ENCODE results near the gene TBC1D5. TPM values are rescaled to one million over a fixed set of nuclear protein-coding genes. Genes with fewer than 3 reads are reported as not detected.

The TBC1D5 gene
- total RNA-seq, 4 donors from 2014 or later: 21.3 to 86.4 (median 48.1) TPM

DNA sequence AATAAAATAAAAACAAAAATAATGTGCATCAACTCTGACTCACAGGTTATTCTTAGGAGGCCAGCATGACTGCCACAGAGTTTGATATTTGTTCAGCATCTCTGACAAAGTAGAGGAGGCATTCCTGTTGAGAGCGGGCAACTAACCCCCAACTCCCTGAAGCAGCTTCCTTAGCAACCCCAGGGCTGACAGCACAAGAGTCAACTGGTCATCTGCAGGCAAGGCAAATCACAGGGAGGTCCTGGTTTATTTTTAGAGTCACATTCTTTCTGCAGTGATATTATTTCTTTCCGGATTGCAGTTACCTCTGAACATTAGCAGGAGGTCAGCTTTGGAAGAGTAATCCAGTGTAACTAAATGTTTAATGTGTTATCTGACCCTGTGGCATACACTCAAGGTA is 584.7 kb downstream of the TBC1D5 start:
- peaks cover 0 to 8% of the 10 kb centered on the region in 2 donors for H3K9me3 ChIP-seq
- H3K27ac ChIP-seq: no peak overlapping the region
- no peak for DNase-seq
- no peaks in the 10 kb centered on the region for H3K27me3 ChIP-seq
- WGBS, 2 donors (ENCODE audit: low coverage in 1 of 2): 75 to 80% methylated on average over 1 to 2 of the region's 2 CpGs
- no peak overlapping the region for H3K4me3 ChIP-seq
- intact Hi-C loops (cut with DNase I; ENCODE audit: low total_unique reads): no loop called here
- H3K4me1 ChIP-seq: no peaks in the 10 kb centered on the region
- in situ Hi-C loops (cut with MboI; ENCODE audit: low pct_ligation_motif_present in 1 of 4, low pct_unique_long_range_greater_than_20kb in 1 of 4, low sequenced_read_pairs in 3 of 4): no loop called here
- TF ChIP-seq POLR2AphosphoS5 (IDR thresholded peaks at IDR 0.05): no peak
- TF ChIP-seq EP300 (IDR thresholded peaks at IDR 0.05; ENCODE audit: low read depth): no peak
- TF ChIP-seq POLR2A (IDR thresholded peaks at IDR 0.05): no peak
- TF ChIP-seq, protein P1, sequence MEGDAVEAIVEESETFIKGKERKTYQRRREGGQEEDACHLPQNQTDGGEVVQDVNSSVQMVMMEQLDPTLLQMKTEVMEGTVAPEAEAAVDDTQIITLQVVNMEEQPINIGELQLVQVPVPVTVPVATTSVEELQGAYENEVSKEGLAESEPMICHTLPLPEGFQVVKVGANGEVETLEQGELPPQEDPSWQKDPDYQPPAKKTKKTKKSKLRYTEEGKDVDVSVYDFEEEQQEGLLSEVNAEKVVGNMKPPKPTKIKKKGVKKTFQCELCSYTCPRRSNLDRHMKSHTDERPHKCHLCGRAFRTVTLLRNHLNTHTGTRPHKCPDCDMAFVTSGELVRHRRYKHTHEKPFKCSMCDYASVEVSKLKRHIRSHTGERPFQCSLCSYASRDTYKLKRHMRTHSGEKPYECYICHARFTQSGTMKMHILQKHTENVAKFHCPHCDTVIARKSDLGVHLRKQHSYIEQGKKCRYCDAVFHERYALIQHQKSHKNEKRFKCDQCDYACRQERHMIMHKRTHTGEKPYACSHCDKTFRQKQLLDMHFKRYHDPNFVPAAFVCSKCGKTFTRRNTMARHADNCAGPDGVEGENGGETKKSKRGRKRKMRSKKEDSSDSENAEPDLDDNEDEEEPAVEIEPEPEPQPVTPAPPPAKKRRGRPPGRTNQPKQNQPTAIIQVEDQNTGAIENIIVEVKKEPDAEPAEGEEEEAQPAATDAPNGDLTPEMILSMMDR (IDR thresholded peaks at IDR 0.05): no peak
- H3K36me3 ChIP-seq: peaks cover 0 to 16% (median 0%) of the 10 kb centered on the region in 4 donors

DNA sequence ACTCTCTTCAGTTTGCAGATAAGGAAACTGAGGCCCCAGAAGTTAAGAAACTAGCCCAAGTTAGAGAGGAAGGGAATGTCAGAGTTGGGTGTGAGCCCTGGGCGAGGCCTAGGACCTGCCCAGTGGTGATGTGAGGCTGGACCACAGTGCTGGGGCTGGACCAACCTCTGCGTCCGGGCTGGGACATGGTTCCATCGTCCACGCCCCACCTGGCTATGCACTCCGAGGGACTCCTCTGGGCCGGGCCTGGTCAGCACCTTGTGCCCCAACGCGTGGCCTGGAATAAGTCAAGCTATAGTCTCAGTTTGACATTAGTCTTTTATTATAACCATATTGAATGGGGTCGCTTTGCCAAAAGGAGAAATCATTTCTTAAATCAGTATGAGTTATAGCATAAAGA is 585.6 kb downstream of the TBC1D5 start:
- TF ChIP-seq, protein P1 (IDR thresholded peaks at IDR 0.05): no peak
- 94 to 100% methylated on average over 1 to 10 of the region's 10 CpGs for WGBS, 2 donors (ENCODE audit: low coverage in 1 of 2)
- peaks cover 0 to 8% of the 10 kb centered on the region in 2 donors for H3K9me3 ChIP-seq
- H3K4me1 ChIP-seq: no peaks in the 10 kb centered on the region
- peaks cover 0 to 16% (median 0%) of the 10 kb centered on the region in 4 donors for H3K36me3 ChIP-seq
- DNase-seq: no peak
- no peaks in the 10 kb centered on the region for H3K27me3 ChIP-seq
- in situ Hi-C loops (cut with MboI; ENCODE audit: low pct_ligation_motif_present in 1 of 4, low pct_unique_long_range_greater_than_20kb in 1 of 4, low sequenced_read_pairs in 3 of 4) (no loop called here), intact Hi-C loops (cut with DNase I; ENCODE audit: low total_unique reads) (no loop called here)
- no peak overlapping the region for H3K4me3 ChIP-seq
- H3K27ac ChIP-seq: no peak overlapping the region

DNA sequence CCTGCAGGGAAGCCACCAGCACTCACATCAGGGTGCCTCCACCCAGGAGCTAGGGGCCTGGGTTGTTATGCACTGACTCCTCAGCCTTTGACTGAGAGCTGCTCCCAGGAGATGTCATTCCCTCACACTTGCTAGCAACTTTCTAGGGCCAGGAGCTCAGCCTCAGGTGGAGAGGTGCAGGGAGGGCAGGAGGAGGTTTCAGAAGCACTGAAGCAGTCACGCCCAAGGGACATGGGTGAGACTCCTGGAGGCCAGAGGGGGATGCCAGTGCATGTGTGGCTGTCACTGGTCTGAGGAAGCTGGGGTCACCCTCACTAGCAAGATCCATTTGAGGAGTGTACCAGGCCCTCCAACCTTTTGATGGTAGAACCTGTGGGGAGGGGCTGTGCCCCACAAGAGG is 586.5 kb downstream of the TBC1D5 start:
- WGBS, 2 donors (ENCODE audit: low coverage in 1 of 2): 100% methylated on average over 1 of the region's 1 CpG; no CpG with 5 or more reads in 1 of the 2 donors
- Histone ChIP-seq H3K27me3 (no peaks in the 10 kb centered on the region), H3K4me3 (no peak overlapping the region), H3K4me1 (no peaks in the 10 kb centered on the region), H3K9me3 (peaks cover 0 to 8% of the 10 kb centered on the region in 2 donors), H3K27ac (no peak overlapping the region), H3K36me3 (peaks cover 0 to 15% (median 0%) of the 10 kb centered on the region in 4 donors)
- DNase-seq: no peak
- TF ChIP-seq, protein P1 (IDR thresholded peaks at IDR 0.05): no peak
- no peak for TF ChIP-seq EP300 (IDR thresholded peaks at IDR 0.05; ENCODE audit: low read depth)
- TF ChIP-seq POLR2A (IDR thresholded peaks at IDR 0.05): no peak
- no peak for TF ChIP-seq POLR2AphosphoS5 (IDR thresholded peaks at IDR 0.05)
- in situ Hi-C loops (cut with MboI; ENCODE audit: low pct_ligation_motif_present in 1 of 4, low pct_unique_long_range_greater_than_20kb in 1 of 4, low sequenced_read_pairs in 3 of 4): no loop called here
- intact Hi-C loops (cut with DNase I; ENCODE audit: low total_unique reads): no loop called here

DNA sequence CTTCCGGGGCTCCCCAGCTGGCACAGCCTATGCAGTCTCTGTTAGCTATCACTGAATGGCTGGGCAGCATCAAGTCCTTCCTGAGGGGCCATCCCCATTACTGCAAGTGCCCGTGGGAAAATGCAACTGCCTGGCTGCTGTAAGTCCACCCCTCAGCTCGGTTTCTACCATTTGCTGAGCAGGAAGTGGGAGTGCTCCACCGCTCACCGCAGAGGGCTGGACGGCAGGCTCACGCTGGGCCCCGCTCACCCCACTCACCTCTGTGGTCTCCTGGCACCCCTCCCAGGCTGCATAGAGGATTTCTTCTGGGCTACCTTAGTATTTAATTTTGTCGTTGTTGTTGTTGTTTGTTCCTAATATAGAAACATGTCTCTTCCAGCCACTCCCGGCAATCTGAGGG is 587.5 kb downstream of the TBC1D5 start:
- Histone ChIP-seq H3K4me3 (no peak overlapping the region), H3K27ac (no peak overlapping the region), H3K36me3 (peaks cover 0 to 12% (median 0%) of the 10 kb centered on the region in 4 donors), H3K4me1 (no peaks in the 10 kb centered on the region), H3K9me3 (peaks cover 0 to 8% of the 10 kb centered on the region in 2 donors), H3K27me3 (no peaks in the 10 kb centered on the region)
- no peak for TF ChIP-seq POLR2AphosphoS5 (IDR thresholded peaks at IDR 0.05)
- TF ChIP-seq, protein P1 (IDR thresholded peaks at IDR 0.05): no peak
- no peak for TF ChIP-seq POLR2A (IDR thresholded peaks at IDR 0.05)
- no peak for TF ChIP-seq EP300 (IDR thresholded peaks at IDR 0.05; ENCODE audit: low read depth)
- intact Hi-C loops (cut with DNase I; ENCODE audit: low total_unique reads) (no loop called here), in situ Hi-C loops (cut with MboI; ENCODE audit: low pct_ligation_motif_present in 1 of 4, low pct_unique_long_range_greater_than_20kb in 1 of 4, low sequenced_read_pairs in 3 of 4) (no loop called here)
- DNase-seq: no peak
- WGBS, 2 donors (ENCODE audit: low coverage in 1 of 2): 93 to 95% methylated on average over 5 to 10 of the region's 10 CpGs
